ENCODE results near the gene KLHL25. TPM values are rescaled to one million over a fixed set of nuclear protein-coding genes. Genes with fewer than 3 reads are reported as not detected.
A peak's percentile ranks its signal among the peaks of the same experiment; 100 is the strongest.

KLHL25 gene
- total and polyA plus RNA-seq, 2 experiments from 2014 or later = 2.0 to 7.1 TPM

DNA sequence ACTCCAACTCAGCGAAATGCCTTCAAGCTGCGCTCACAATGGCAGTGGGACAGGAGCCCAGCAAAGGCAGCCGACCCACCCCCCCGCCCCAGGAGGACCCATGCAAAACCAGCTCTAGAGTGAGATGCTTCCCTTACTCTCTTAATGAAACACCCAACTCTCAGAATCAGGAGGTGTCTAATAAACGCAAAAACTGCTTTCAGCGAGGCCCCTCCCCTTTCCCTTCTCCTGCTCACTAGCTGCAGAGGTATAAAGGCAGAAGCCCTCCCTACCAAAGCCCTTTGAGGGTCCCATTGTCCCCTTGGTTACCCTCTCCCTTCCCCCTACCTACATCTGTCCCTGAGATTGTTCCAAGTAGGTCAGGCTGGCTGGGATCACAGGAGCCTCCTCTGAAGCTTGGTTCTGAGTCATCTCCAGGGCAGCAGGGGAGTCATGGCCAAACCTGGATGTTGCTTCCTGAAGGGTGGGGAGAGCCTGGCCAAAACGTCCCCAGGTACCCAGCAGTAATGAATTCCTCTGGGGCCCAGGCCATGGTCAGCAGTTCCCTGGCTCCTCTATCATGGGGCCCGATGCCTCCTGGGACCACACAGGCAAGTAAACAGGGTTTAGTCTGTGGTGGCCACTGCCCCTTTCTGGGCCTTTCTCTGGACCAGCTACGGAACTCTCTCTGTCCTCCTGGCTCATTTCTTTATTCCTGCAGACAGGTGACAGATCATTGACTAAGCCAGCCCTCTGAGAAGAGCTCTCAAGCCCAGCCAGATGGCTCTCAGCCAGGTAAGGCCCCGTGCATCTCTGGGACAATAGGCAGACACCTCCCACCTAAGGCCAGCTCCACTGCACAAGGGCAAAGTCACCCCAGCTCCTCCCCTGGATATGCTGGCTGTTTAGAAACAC, 8.6 kb downstream of the KLHL25 start:
- Histone ChIP-seq H3K9ac (no peak overlapping the region), H3K27me3 (replicated peaks; ENCODE audit: insufficient read depth) (no peaks in the 10 kb centered on the region), H3K9me3 (ENCODE audit: low read depth) (no peaks in the 10 kb centered on the region), H4K20me1 (ENCODE audit: insufficient read depth) (no peaks in the 10 kb centered on the region), H3K27ac (no peak overlapping the region), H3K4me1 (ENCODE audit: insufficient read depth) (peaks cover 16% of the 10 kb centered on the region), H3K4me2 (ENCODE audit: unreplicated experiment) (peak overlapping the region; percentile 43), H2AFZ (no peak overlapping the region; the same call in 1 of the 2 replicates), H3K79me2 (ENCODE audit: insufficient read depth) (peaks cover 52% of the 10 kb centered on the region), H3K4me3 (no peak overlapping the region), H3F3A (ENCODE audit: insufficient read depth) (peaks cover 5% of the 10 kb centered on the region; the same call in 1 of the 2 replicates), H3K36me3 (ENCODE audit: low read depth) (no peaks in the 10 kb centered on the region), H3K9me2 (ENCODE audit: insufficient read depth) (no peaks in the 10 kb centered on the region)
- DNase-seq = peak; percentile 78
- in situ Hi-C loops (cut with MboI) = no loop called here
- 44 to 49% methylated on average over 7 to 10 of the region's 10 CpGs for WGBS, 2 experiments (ENCODE audit: low coverage in 1 of 2, low lambda C conversion rate in 2 of 2, missing lambda C conversion rate in 2 of 2)
- TF ChIP-seq EZH2 (IDR thresholded peaks at IDR 0.05; ENCODE audit: insufficient read depth, poor library complexity, severe bottlenecking) (no peak), EZH2phosphoT487 (IDR thresholded peaks at IDR 0.05; ENCODE audit: insufficient read depth, low read depth) (no peak)

GRCh38 chr15:85782064-85782463, 12.7 kb downstream of the KLHL25 start:
- Histone ChIP-seq H3K4me1 (ENCODE audit: insufficient read depth) (peaks cover 16% of the 10 kb centered on the region), H3K9me2 (ENCODE audit: insufficient read depth) (no peaks in the 10 kb centered on the region), H3K9me3 (ENCODE audit: low read depth) (no peaks in the 10 kb centered on the region), H3F3A (ENCODE audit: insufficient read depth) (peaks cover 5% of the 10 kb centered on the region; the same call in 1 of the 2 replicates), H3K4me2 (ENCODE audit: unreplicated experiment) (no peak overlapping the region), H3K27ac (no peak overlapping the region), H3K9ac (no peak overlapping the region), H3K27me3 (replicated peaks; ENCODE audit: insufficient read depth) (no peaks in the 10 kb centered on the region), H3K4me3 (no peak overlapping the region), H3K36me3 (ENCODE audit: low read depth) (no peaks in the 10 kb centered on the region), H3K79me2 (ENCODE audit: insufficient read depth) (peaks cover 23% of the 10 kb centered on the region), H2AFZ (no peak overlapping the region), H4K20me1 (ENCODE audit: insufficient read depth) (no peaks in the 10 kb centered on the region)
- DNase-seq = no peak
- in situ Hi-C loops (cut with MboI) = no loop called here
- no peak for TF ChIP-seq EZH2 (IDR thresholded peaks at IDR 0.05; ENCODE audit: insufficient read depth, poor library complexity, severe bottlenecking)
- TF ChIP-seq EZH2phosphoT487 (IDR thresholded peaks at IDR 0.05; ENCODE audit: insufficient read depth, low read depth) = no peak
- 81 to 91% methylated on average over 5 to 6 of the region's 6 CpGs for WGBS, 2 experiments (ENCODE audit: low coverage in 1 of 2, low lambda C conversion rate in 2 of 2, missing lambda C conversion rate in 2 of 2)

DNA sequence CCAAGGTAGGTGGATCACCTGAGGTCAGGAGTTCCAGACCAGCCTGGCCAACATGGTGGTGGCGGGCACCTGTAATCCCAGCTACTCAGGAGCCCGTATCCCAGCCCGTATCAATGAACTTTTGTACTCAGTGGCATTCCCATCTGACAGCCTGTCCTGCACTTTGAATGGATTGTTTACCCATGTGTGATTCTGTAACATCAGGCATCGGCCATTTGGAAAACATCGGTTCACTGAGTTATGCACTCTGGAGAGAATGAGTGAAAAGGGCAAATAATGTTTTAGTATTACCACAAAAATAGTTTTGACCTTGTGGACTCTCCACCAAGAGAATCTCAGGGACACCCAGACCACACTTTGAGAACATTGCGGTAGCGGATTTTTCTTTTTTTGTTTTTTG, 13.6 kb downstream of the KLHL25 start:
- Histone ChIP-seq H2AFZ (no peak overlapping the region), H3K79me2 (ENCODE audit: insufficient read depth) (peaks cover 18% of the 10 kb centered on the region), H3K9me3 (ENCODE audit: low read depth) (no peaks in the 10 kb centered on the region), H3K4me1 (ENCODE audit: insufficient read depth) (peaks cover 10% of the 10 kb centered on the region), H3K9me2 (ENCODE audit: insufficient read depth) (no peaks in the 10 kb centered on the region), H3K4me2 (ENCODE audit: unreplicated experiment) (no peak overlapping the region), H3K36me3 (ENCODE audit: low read depth) (no peaks in the 10 kb centered on the region), H4K20me1 (ENCODE audit: insufficient read depth) (no peaks in the 10 kb centered on the region), H3F3A (ENCODE audit: insufficient read depth) (peaks cover 5% of the 10 kb centered on the region; the same call in 1 of the 2 replicates), H3K27ac (no peak overlapping the region), H3K4me3 (no peak overlapping the region), H3K9ac (no peak overlapping the region), H3K27me3 (replicated peaks; ENCODE audit: insufficient read depth) (no peaks in the 10 kb centered on the region)
- WGBS, 2 experiments (ENCODE audit: low coverage in 1 of 2, low lambda C conversion rate in 2 of 2, missing lambda C conversion rate in 2 of 2) = 94 to 98% methylated on average over 7 of the region's 7 CpGs
- DNase-seq = no peak
- TF ChIP-seq EZH2phosphoT487 (IDR thresholded peaks at IDR 0.05; ENCODE audit: insufficient read depth, low read depth) (no peak), EZH2 (IDR thresholded peaks at IDR 0.05; ENCODE audit: insufficient read depth, poor library complexity, severe bottlenecking) (no peak)
- in situ Hi-C loops (cut with MboI) = no loop called here

- Histone ChIP-seq H3K9ac (no peak overlapping the region), H3K4me1 (ENCODE audit: insufficient read depth) (peaks cover 4% of the 10 kb centered on the region), H3K27me3 (replicated peaks; ENCODE audit: insufficient read depth) (no peaks in the 10 kb centered on the region), H3K27ac (no peak overlapping the region), H3F3A (ENCODE audit: insufficient read depth) (0 out of 2 replicates have a peak, but pooled peaks cover 4% of the 10 kb centered on the region), H2AFZ (no peak overlapping the region), H3K79me2 (ENCODE audit: insufficient read depth) (peaks cover 18% of the 10 kb centered on the region), H3K4me3 (no peak overlapping the region), H3K4me2 (ENCODE audit: unreplicated experiment) (no peak overlapping the region), H3K9me2 (ENCODE audit: insufficient read depth) (no peaks in the 10 kb centered on the region), H3K36me3 (ENCODE audit: low read depth) (no peaks in the 10 kb centered on the region), H4K20me1 (ENCODE audit: insufficient read depth) (no peaks in the 10 kb centered on the region), H3K9me3 (ENCODE audit: low read depth) (no peaks in the 10 kb centered on the region)
- TF ChIP-seq EZH2 (IDR thresholded peaks at IDR 0.05; ENCODE audit: insufficient read depth, poor library complexity, severe bottlenecking) (no peak), EZH2phosphoT487 (IDR thresholded peaks at IDR 0.05; ENCODE audit: insufficient read depth, low read depth) (no peak)
- no peak for DNase-seq
- WGBS, 2 experiments (ENCODE audit: low coverage in 1 of 2, low lambda C conversion rate in 2 of 2, missing lambda C conversion rate in 2 of 2) = 75 to 78% methylated on average over 8 of the region's 8 CpGs
- in situ Hi-C loops (cut with MboI) = no loop called here
Observed at GRCh38 chr15:85780225-85780985, 14.3 kb downstream of the KLHL25 start.
